DOHH2 (cell line): ENCODE measurements around the gene PNMA1.
A peak's percentile ranks its signal among the peaks of the same experiment; 100 is the strongest.

ENCODE experiments used
- H3F3A ChIP-seq: fragments of 200-600 bp; sonication (generic), shearing (Covaris generic); 2 replicates; pipeline ENCODE4 v1.6.0; 2016; ENCODE audit warnings: antibody characterized with exemption, mild to moderate bottlenecking; ENCODE audit not compliant: control insufficient read depth, insufficient read depth
- H3K27ac ChIP-seq: fragments of 200-600 bp; sonication (generic); 2 replicates; pipeline ENCODE4 v1.5.1; 2014; ENCODE audit warnings: low read depth, mild to moderate bottlenecking, low read length, moderate library complexity
- H3K27me3 ChIP-seq: fragments of 200-600 bp; sonication (generic); 2 replicates; pipeline ENCODE4 v1.6.1; 2014; ENCODE audit warnings: mild to moderate bottlenecking, low read length, mixed read lengths; ENCODE audit not compliant: control insufficient read depth
- H3K36me3 ChIP-seq: fragments of 200-600 bp; sonication (generic); 2 replicates; pipeline ENCODE4 v1.6.1; 2014; ENCODE audit warnings: mild to moderate bottlenecking, low read length, moderate library complexity, mixed read lengths; ENCODE audit not compliant: control insufficient read depth
- H3K4me1 ChIP-seq: fragments of 200-600 bp; sonication (generic); 2 replicates; pipeline ENCODE4 v1.6.1; 2014; ENCODE audit warnings: mild to moderate bottlenecking, low read length, mixed read lengths; ENCODE audit not compliant: control insufficient read depth
- H3K4me2 ChIP-seq: fragments of 200-600 bp; sonication (generic); 2 replicates; pipeline ENCODE4 v1.6.0; 2014; ENCODE audit warnings: mild to moderate bottlenecking, low read length, moderate library complexity
- H3K4me3 ChIP-seq: fragments of 200-600 bp; sonication (generic); 2 replicates; pipeline ENCODE4 v1.5.1; 2014; ENCODE audit warnings: mild to moderate bottlenecking, low read length, mixed read lengths
- H3K79me2 ChIP-seq: fragments of 200-600 bp; sonication (generic); 2 replicates; pipeline ENCODE4 v1.6.1; 2014; ENCODE audit warnings: mild to moderate bottlenecking, low read length, mixed read lengths; ENCODE audit not compliant: control insufficient read depth
- H3K9me2 ChIP-seq: fragments of 200-600 bp; sonication (generic); replicated peaks from 2 replicates; pipeline ENCODE4 v1.6.1; 2014; ENCODE audit warnings: mild to moderate bottlenecking, low read length, mixed read lengths; ENCODE audit not compliant: control insufficient read depth
- H3K9me3 ChIP-seq: fragments of 200-600 bp; sonication (generic); 2 replicates; pipeline ENCODE4 v1.6.1; 2014; ENCODE audit warnings: antibody characterized with exemption, low read length, mixed read lengths; ENCODE audit not compliant: control insufficient read depth, insufficient read depth
- H4K20me1 ChIP-seq: fragments of 200-600 bp; sonication (generic); 2 replicates; pipeline ENCODE4 v1.6.0; 2014; ENCODE audit warnings: low read depth, mild to moderate bottlenecking, antibody characterized with exemption, low read length, moderate library complexity; ENCODE audit not compliant: control insufficient read depth, insufficient read depth
- EZH2phosphoT487 ChIP-seq: fragments of 200-600 bp; sonication (generic); IDR thresholded peaks from 2 replicates; pipeline ENCODE4 v1.6.1; 2017; ENCODE audit warnings: borderline replicate concordance, mild to moderate bottlenecking, antibody characterized with exemption, low read length, moderate library complexity, mixed read lengths
- TF ChIP-seq, protein P1 (sequence below): fragments of 200-600 bp; sonication (generic); IDR thresholded peaks from one replicate; pipeline ENCODE4 v1.5.1; 2014; ENCODE audit warnings: antibody characterized with exemption, mild to moderate bottlenecking, low read depth, low read length; ENCODE audit not compliant: poor library complexity, severe bottlenecking

PNMA1 gene, protein sequence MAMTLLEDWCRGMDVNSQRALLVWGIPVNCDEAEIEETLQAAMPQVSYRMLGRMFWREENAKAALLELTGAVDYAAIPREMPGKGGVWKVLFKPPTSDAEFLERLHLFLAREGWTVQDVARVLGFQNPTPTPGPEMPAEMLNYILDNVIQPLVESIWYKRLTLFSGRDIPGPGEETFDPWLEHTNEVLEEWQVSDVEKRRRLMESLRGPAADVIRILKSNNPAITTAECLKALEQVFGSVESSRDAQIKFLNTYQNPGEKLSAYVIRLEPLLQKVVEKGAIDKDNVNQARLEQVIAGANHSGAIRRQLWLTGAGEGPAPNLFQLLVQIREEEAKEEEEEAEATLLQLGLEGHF

DNA sequence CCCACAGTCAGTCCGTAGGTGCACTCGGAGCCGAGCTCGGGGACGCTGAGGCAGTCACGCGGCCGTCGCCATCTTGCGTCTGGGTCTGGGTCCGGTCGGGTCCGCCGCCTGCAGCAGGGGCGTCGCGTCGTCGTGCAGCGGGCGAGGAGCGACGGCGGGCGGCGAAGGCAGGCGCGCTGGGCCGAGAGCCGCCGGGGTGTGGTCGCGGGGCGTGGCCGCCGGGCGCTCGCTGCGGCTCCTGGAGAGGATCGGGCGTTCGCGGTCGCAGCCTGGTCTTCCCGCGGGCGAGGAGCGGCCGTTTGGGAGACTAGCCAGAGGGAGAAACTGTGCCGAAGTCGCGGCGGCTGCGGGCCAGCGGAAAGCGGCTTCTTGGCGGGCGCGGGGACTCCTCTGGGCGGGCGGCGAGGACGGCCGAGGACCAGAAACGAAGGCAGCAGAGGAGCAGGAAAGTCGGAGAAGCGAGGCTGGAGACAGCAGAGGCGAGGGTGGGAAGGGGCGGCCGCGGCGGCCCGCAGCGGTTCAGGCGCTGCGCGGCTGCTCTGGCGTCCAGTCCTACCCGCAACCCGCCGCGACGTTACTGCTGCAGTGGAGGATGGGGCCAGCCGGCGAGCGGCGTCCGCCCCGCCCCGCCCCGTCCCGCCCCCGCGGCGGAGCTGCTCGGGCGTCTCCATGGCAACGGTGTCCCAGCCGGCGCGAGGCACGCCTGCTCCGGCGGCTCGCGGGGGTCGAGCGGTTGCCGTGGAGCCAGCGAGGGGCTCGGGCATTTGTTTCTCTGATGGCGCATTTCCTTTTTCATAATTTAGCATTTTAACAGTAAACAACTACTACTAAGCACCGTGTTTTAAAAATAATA, at the start of gene PNMA1:
TSS of gene PNMA1 (minus strand) at position 582 of the 853 bp plus-strand sequence. CDS start 745 bp downstream, outside the sequence.
- H3K27me3 ChIP-seq: no peaks in the 10 kb centered on the region
- H3K9me2 ChIP-seq: no peaks in the 10 kb centered on the region
- H3K9me3 ChIP-seq: no peaks in the 10 kb centered on the region
- no peak for TF ChIP-seq EZH2phosphoT487
- TF ChIP-seq, protein P1, sequence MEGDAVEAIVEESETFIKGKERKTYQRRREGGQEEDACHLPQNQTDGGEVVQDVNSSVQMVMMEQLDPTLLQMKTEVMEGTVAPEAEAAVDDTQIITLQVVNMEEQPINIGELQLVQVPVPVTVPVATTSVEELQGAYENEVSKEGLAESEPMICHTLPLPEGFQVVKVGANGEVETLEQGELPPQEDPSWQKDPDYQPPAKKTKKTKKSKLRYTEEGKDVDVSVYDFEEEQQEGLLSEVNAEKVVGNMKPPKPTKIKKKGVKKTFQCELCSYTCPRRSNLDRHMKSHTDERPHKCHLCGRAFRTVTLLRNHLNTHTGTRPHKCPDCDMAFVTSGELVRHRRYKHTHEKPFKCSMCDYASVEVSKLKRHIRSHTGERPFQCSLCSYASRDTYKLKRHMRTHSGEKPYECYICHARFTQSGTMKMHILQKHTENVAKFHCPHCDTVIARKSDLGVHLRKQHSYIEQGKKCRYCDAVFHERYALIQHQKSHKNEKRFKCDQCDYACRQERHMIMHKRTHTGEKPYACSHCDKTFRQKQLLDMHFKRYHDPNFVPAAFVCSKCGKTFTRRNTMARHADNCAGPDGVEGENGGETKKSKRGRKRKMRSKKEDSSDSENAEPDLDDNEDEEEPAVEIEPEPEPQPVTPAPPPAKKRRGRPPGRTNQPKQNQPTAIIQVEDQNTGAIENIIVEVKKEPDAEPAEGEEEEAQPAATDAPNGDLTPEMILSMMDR: no peak
- H3K36me3 ChIP-seq: peaks cover 33% of the 10 kb centered on the region
- peaks cover 23% of the 10 kb centered on the region for H3K79me2 ChIP-seq
- H3K27ac ChIP-seq: peak within 1 kb of the TSS; percentile 56
- peak within 1 kb of the TSS; percentile 91 for H3K4me2 ChIP-seq
- H3K4me1 ChIP-seq: peaks cover 26% of the 10 kb centered on the region
- H3F3A ChIP-seq: peaks cover 31% of the 10 kb centered on the region
- H4K20me1 ChIP-seq: no peaks in the 10 kb centered on the region
- peak within 1 kb of the TSS; percentile 94 for H3K4me3 ChIP-seq

DNA sequence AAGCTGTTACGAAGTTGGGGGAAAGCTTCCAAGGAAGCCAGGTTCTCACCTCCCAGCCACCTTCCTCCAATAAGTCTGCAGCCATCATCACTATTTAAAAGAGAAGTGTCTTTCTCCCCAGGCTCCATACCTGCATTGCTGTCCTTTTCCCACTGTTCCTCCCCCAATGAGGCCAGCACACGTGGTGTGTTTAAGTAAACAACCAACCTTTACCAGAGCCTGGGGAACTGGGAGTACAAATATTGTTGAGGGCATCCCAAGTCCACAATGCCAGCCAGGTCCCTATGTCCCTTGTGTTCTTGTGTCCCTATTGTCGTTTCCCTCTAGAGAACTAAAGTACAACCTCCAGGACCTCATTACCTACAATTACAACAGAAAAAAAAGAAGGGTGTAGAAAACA, 49.2 kb upstream of the PNMA1 start:
- H3K9me2 ChIP-seq: no peaks in the 10 kb centered on the region
- H3K27ac ChIP-seq: peak overlapping the region; percentile 97
- no peaks in the 10 kb centered on the region for H3K9me3 ChIP-seq
- H3K4me1 ChIP-seq: peaks cover 81% of the 10 kb centered on the region
- H3K4me3 ChIP-seq: peak overlapping the region; percentile 83
- peaks cover 15% of the 10 kb centered on the region for H3K36me3 ChIP-seq
- peaks cover 49% of the 10 kb centered on the region for H3F3A ChIP-seq
- H3K4me2 ChIP-seq: peak overlapping the region; percentile 98
- no peaks in the 10 kb centered on the region for H3K27me3 ChIP-seq
- H3K79me2 ChIP-seq: peaks cover 89% of the 10 kb centered on the region
- TF ChIP-seq, protein P1: no peak
- no peak for TF ChIP-seq EZH2phosphoT487
- no peaks in the 10 kb centered on the region for H4K20me1 ChIP-seq

DNA sequence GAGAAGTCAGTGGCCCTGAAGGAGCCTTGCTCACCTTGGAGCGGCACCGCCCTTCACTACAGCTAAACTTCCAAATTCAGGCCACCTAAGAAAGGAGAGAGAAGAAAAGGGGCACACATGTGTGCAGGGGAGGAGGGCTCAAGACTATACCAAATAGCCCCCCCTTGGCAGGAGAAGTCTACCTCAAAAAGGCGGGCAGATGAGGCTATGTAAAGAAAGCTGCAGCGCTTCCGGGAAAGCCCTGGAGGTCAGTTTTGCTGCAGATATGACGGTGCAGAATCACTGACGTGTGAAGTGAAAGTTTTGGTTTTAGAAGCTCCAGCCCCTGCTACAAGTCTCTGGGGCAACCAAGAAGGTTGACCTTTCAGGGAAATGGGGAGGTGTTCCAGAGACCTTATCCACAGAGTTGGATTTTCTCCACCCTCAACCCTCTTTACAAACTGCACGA, 48.2 kb upstream of the PNMA1 start:
- peak overlapping the region; percentile 83 for H3K4me3 ChIP-seq
- peak overlapping the region; percentile 97 for H3K27ac ChIP-seq
- TF ChIP-seq, protein P1: no peak
- TF ChIP-seq EZH2phosphoT487: no peak
- H3F3A ChIP-seq: peaks cover 54% of the 10 kb centered on the region
- peaks cover 25% of the 10 kb centered on the region for H3K36me3 ChIP-seq
- no peaks in the 10 kb centered on the region for H4K20me1 ChIP-seq
- H3K79me2 ChIP-seq: peaks cover 89% of the 10 kb centered on the region
- no peaks in the 10 kb centered on the region for H3K9me3 ChIP-seq
- peak overlapping the region; percentile 98 for H3K4me2 ChIP-seq
- H3K27me3 ChIP-seq: no peaks in the 10 kb centered on the region
- peaks cover 79% of the 10 kb centered on the region for H3K4me1 ChIP-seq
- H3K9me2 ChIP-seq: no peaks in the 10 kb centered on the region
